Activated CD4-positive, CD25-positive, alpha-beta regulatory T cell treated with anti-CD3 and anti-CD28 coated beads, Interleukin-2, amount 50 U/mL, for 72 hours (primary cell): ENCODE results near the gene RUFY1.
"Not testable (repeated sequence)": the region's sequence is repeated elsewhere in the genome, so short reads cannot be mapped to it uniquely, and the experiment has no call there.

Experiments
- DNase-seq: peaks from one replicate; pipeline ENCODE4 v3.0.0; 2021

Gene RUFY1

DNA sequence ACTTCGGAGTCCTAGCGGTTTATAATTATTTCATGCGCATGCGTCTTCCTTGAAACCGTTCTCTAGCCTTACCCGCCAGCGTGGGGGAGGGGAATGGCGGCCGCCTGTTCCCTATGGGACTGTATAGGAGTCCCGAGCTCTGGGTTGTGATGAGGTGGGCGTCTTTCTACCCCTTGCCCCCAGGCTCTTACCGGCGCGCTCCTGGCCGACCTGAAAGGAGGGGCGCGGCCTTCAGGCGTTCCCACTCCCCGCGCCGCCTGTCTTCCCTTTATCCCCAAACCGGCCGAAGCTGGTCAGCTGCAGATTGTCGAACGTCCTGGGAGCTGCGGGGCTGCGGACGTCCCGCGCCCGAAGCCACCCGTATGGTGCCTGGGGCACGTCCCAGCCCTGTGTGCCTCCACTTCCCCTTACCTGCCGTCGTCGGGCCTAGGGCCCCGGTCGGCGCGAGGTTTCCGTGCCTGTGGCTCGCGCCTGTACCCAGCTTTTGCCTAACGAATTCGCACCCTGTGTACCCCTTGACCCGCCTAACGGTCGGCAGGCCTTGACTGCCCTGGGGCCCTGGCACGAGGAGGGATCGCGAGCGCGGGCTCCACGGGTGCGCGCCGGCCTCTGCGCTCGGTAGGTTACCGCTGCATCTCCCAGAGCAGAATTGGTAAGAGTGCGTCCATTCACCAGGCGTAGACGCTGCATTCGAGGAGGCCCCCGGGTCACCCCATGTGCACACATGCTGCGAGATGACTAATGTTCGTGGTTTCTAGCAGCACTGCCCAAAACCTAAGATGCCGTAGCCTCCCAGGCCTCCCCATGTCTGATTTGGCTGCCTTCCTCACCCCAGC lies 73.8 kb downstream of the RUFY1 start:
- DNase-seq = peak; percentile 70

DNA sequence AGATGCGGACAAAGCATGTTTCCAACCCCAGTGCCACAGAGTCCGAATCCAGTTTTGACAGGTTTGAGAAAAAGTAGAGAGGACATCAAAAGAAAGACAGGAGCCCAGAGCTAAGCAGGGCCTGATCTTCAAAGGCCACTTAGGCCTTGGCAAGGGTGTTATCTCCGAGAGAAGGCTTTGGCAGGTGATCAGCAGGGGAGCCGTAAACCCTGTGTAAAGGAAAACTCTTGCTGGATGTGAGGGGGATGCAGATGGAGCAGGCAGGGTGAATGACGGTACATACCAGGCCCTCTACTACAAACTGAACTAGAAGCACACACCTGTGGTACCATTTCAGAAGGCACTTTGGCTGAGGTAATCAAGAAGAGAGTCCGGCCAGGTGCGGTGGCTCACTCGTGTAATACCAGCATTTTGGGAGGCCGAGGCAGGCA lies 74.5 kb downstream of the RUFY1 start:
- DNase-seq = no peak

DNA sequence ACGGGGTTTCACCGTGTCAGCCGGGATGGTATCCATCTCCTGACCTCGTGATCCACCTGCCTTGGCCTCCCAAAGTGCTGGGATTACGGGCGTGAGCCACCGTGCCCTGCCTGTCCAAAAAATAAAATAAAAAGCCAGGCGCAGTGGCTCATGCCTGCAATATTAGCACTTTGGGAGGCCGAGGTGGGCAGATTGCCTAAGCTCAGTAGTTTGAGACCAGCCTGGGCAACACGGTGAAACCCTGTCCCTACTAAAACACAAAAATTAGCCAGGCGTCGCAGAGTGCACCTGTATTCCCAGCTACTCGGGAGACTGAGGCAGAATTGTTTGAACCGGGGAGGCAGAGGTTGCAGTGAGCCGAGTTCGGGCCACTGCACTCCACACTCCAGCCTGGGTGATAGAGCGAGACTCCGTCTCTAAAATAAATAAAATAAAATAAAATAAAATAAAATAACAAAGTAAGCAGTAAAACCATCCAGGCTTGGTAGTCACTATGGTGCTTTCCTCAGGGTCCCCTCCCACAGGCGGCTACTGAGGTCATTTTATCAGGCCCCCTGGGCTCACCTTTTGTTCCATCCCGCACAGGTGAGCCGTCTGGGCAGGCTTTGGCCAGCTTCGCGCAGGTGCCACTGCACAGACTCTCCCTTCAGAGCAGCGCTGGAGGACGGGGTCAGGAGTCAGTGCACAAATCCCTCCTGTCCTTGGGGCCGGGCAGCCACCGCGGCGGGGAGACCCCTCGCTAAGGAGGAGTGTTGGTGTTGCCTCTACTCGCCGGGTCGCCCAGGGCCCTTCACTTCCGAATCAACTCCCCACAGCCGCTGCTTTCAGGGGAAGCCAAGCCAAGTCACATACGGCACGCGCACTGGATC lies 83.4 kb downstream of the RUFY1 start:
- not testable (repeated sequence) for DNase-seq

DNA sequence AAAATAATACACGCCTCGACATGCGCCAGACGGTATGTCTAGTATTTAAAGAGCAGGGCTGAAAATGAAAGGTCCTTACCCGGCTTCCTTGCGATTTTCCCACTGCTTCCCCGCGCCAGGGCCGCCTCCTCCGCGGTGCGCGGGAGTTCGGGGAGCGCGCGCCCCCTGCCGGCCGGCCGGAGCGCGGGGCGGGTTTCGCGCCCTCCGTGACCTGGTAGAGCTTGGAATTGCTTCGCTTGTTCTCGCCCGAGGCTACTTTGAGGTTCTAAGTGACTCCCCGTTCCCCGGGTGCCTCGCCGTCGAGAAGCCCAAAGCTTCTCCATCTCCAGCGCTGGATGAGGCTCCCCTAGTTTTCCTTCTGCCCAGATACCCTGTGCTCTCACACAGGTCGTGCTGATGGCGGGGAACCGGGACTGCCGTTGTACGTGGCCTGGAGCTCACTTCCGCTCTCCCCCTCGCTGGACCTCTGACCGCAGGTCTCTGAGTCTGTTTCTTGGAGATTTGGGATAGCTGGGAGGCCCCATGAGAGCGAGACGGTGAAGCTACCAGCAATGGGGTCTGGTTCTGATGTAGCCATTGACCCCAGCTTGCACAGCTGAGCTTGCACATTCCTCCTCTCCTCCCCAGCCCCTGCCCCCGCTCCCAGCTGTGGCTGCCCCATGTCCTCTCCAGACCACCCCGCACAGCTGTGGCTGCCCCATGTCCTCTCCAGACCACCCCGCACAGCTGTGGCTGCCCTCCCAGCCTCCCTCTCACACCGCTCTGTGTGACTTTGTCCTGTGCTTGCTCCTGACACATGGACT lies 84.2 kb downstream of the RUFY1 start:
- not testable (repeated sequence) for DNase-seq

DNA sequence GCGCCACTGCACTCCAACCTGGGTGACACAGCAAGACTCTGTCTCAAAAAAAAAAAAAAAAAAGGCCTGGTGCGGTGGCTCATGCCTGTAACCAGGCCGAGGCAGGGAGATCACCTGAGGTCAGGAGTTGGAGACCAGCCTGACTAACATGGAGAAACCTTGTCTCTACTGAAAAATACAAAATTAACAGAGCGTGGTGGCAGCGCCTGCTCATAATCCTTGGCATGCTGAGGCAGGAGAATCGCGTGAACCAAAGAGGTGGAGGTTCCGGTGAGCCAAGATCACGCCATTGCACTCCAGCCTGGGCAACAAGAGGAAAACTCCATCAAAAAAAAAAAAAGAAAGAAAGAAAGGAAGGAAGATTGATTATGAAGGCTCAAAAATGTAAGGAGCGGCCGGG lies 88.9 kb downstream of the RUFY1 start:
- DNase-seq = not testable (repeated sequence)

DNA sequence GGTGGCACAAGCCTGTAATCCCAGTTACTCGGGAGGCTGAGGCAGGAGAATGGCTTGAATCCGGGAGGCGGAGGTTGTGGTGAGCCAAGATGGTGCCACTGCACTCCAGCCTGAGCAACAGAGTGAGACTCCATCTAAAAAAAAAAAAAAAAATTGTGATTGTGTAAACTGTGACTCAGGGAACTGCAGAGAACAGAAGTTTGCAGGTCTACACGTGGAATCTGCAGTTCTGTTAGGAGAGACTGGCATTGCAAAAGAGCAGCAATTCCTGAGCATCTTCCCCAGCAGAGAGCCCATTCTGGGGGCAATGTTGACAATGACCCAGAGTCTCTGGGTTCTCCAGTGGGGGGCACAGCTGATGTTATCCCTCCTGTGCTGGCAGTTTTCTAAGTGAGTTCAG lies 91.4 kb downstream of the RUFY1 start:
- DNase-seq = not testable (repeated sequence)

DNA sequence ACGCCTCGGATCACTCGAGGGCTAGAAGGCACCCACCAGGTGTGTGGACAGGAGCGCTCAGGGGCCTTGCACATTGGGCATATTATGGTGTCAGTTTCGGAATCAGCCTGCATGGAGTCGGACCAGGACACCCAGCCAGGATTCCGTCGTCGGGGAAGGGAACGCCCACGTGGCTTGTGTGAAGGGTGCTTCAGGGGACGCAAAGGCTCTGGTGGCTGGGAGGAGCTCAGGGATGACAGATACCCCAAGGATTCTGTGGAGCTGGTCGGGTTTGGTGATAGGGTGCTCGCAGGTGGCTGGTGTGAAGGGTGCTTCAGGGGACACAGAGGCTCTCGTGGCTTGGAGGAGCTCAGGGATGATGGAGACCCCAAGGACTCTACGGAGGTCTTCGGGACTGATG lies 92.3 kb downstream of the RUFY1 start:
- not testable (repeated sequence) for DNase-seq

DNA sequence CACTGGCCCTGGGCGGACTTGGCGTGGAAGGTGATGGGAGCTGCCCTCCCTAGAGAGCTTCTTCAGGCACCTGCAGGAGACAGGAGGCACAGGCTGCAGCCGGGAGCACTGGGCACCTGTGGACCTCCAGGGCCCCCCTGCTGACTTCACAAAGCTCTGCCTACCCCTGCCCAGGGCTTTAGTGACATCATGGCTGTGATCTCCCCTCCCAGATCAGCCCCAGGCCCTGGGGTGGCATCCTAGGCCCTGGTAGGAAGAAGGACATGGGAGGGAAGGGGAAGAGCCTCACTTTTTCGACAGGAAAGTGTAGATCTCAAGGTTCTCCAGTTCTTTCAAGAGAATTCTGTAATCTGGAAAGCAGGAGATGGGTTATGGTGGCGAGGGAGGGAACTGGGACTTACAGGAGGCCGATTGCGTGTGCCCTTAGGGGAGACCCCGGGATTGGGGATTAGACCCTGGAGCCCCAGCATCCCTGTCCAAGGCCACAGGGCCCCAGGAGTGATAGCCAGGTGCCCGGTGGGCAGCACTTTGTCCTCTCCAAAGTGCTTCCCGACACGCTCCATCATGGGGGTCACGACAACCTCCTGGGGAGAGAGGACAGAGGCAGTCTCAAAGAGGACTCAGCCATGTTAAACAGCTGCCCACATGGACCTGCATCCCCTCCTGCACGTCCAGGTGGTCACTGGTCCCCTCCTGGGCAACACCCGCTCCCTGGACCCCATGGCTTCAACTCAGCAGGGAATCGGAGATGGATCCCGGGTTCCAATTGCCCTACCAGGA lies 93.0 kb downstream of the RUFY1 start:
- DNase-seq = not testable (repeated sequence)

DNA sequence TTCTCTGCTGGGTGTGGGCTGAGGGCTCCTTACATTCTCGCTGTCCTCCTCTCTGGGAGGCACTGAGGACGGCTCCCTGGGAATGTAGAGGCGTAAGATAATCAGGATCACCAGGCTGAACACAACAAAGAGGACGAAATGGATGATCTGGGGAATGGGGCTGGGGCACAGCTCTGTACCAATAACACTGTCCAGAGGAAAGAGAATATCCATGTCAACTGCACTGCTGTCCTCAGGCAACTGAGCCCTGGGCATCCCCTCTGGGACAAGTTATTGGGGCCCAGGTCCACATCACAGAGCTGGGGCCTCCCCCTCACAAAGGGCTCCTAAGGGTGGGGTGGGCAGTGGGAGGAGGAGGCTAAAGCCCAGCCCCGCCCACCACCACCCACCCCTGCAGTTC lies 94.4 kb downstream of the RUFY1 start:
- not testable (repeated sequence) for DNase-seq

DNA sequence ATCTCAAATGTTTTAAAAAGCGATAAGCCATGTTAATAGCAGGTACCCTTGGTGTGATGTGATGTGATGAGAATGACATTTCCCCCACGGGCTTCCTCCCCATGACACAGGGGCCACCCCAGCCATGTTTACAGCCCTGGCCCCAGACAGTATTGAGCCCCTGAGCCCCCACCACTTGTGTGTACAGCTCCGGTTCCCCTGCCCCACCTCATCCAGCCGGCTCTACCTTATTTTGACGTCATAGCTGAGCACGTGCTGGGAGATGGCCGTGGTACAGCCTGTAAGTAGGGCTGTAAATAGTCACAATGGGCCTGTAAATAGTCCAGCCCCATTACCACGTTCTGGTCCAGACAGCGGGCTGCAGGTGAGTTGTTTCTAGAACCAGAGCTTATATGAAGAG lies 98.1 kb downstream of the RUFY1 start:
- no peak for DNase-seq

DNA sequence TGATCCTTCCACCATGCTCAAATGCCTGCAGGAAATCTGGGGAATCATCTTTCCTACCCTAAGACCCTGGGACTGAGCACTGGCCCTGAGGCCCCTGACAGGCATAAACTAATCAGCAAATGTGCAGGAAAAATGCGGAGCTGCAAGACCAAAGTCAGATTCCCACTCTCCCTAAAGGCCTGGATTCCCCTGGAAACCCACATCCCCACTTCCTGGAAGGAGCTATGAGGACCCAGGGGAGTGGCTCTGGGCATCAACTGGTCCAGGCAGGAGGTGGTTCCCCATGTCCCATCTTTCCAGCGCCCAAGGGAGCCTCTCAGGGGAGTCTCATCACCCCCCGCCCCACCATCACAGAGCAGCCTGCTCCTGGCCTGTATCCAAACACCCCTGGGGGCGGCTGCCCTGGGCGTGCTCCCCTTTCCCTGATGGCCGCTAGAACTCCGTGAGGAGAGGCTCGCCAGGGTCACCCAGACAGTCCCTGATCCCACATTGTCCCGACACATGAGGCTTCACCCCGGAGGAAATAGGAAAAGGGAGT lies 98.9 kb downstream of the RUFY1 start:
- DNase-seq = not testable (repeated sequence)

DNA sequence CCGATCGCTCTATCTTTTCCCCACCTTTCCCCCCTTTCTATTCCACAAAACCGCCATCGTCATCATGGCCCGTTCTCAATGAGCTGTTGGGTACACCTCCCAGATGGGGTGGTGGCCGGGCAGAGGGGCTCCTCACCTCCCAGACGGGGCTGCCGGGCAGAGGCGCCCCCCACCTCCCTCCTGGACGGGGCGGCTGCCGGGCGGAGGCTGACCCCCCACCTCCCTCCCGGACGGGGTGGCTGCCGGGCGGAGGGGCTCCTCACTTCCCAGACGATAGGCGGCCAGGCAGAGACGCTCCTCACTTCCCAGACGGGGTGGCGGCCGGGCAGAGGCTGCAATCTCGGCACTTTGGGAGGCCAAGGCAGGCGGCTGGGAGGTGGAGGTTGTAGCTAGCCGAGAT lies 99.9 kb downstream of the RUFY1 start:
- not testable (repeated sequence) for DNase-seq

DNA sequence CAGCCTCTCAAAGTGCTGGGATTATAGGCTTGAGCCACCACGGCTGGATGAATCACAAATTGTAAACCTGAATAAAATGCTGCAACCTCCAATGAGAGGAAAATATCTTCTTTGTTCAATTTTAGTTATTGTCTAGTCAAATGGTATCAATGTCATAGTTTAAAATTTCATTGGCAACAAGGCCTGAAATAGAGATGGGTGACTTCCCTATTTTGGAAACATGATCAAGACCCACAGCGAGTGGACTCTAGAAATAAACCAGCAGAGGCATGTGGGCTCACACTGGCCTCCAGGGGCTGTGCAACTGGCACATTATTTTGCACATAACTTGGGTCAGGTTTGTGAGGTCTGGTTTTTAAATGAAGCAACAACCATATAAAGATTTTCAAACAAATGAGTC lies 102.8 kb downstream of the RUFY1 start:
- not testable (repeated sequence) for DNase-seq

DNA sequence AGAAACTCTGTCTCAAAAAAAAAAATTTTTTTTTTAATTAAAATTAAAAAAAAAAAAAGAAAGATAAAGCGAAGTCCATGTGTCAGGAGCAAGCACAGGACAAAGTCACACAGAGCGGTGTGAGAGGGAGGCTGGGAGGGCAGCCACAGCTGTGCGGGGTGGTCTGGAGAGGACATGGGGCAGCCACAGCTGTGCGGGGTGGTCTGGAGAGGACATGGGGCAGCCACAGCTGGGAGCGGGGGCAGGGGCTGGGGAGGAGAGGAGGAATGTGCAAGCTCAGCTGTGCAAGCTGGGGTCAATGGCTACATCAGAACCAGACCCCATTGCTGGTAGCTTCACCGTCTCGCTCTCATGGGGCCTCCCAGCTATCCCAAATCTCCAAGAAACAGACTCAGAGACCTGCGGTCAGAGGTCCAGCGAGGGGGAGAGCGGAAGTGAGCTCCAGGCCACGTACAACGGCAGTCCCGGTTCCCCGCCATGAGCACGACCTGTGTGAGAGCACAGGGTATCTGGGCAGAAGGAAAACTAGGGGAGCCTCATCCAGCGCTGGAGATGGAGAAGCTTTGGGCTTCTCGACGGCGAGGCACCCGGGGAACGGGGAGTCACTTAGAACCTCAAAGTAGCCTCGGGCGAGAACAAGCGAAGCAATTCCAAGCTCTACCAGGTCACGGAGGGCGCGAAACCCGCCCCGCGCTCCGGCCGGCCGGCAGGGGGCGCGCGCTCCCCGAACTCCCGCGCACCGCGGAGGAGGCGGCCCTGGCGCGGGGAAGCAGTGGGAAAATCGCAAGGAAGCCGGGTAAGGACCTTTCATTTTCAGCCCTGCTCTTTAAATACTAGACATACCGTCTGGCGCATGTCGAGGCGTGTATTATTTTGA lies 107.2 kb downstream of the RUFY1 start:
- peak; percentile 40 for DNase-seq

DNA sequence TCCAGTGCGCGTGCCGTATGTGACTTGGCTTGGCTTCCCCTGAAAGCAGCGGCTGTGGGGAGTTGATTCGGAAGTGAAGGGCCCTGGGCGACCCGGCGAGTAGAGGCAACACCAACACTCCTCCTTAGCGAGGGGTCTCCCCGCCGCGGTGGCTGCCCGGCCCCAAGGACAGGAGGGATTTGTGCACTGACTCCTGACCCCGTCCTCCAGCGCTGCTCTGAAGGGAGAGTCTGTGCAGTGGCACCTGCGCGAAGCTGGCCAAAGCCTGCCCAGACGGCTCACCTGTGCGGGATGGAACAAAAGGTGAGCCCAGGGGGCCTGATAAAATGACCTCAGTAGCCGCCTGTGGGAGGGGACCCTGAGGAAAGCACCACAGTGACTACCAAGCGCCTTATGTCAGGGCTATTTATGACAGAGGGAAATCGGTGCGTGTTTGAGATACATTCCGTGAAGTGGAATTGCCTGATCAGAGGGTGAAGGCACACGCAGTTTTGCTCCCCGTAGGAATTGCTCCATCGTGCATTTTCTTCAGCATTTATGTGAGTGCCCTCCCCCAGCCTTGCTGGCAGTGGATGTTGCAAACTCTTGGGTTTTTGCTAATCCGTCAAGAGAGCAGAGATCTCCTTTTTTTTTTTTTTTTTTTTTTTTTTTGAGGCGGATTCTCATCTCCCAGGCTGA lies 108.0 kb downstream of the RUFY1 start:
- DNase-seq = not testable (repeated sequence)
